GM21367 (cell line): ENCODE results near the gene SDK2.

Experiments used
- ATAC-seq: cut with Tn5 transposase; IDR thresholded peaks from one replicate; pipeline ENCODE4 v1.9.1; 2021; ENCODE audit not compliant: unreplicated experiment

Gene SDK2

GRCh38 chr17:73397856-73398540 is 246.2 kb downstream of the SDK2 start:
- no peak for ATAC-seq

- ATAC-seq: no peak
Measured at GRCh38 chr17:73397278-73397826, 246.9 kb downstream of the SDK2 start.

GRCh38 chr17:73396431-73397277 is 247.6 kb downstream of the SDK2 start:
- no peak for ATAC-seq

- no peak for ATAC-seq
Measured at GRCh38 chr17:73394512-73395450, 249.5 kb downstream of the SDK2 start.

GRCh38 chr17:73393962-73394361 is 250.3 kb downstream of the SDK2 start:
- ATAC-seq: no peak

GRCh38 chr17:73393381-73393780 is 250.9 kb downstream of the SDK2 start:
- ATAC-seq: no peak

- ATAC-seq: no peak
Measured at GRCh38 chr17:73391331-73392265, 252.6 kb downstream of the SDK2 start.

- no peak for ATAC-seq
Measured at GRCh38 chr17:73390851-73391250, 253.4 kb downstream of the SDK2 start.

- no peak for ATAC-seq
Measured at GRCh38 chr17:73390221-73390620, 254.0 kb downstream of the SDK2 start.

GRCh38 chr17:73389411-73389810 is 254.8 kb downstream of the SDK2 start:
- no peak for ATAC-seq

GRCh38 chr17:73388578-73388905 is 255.7 kb downstream of the SDK2 start:
- ATAC-seq: no peak

- ATAC-seq: no peak
Measured at GRCh38 chr17:73387746-73388577, 256.3 kb downstream of the SDK2 start.

GRCh38 chr17:73386561-73386960 is 257.7 kb downstream of the SDK2 start:
- no peak for ATAC-seq

GRCh38 chr17:73384926-73385325 is 259.3 kb downstream of the SDK2 start:
- no peak for ATAC-seq

GRCh38 chr17:73380439-73381106 is 263.7 kb downstream of the SDK2 start:
- no peak for ATAC-seq

- ATAC-seq: no peak
Measured at GRCh38 chr17:73379826-73380225, 264.4 kb downstream of the SDK2 start.

GRCh38 chr17:73378974-73379470 is 265.2 kb downstream of the SDK2 start:
- ATAC-seq: no peak

- no peak for ATAC-seq
Measured at GRCh38 chr17:73376636-73377035, 267.6 kb downstream of the SDK2 start.
